Astrocyte (in vitro differentiated cells and primary cell): ENCODE results near the gene SPRED1.
"Not testable (repeated sequence)": the region's sequence is repeated elsewhere in the genome, so short reads cannot be mapped to it uniquely, and the experiment has no call there.

Source experiments
- EZH2 ChIP-seq: IDR thresholded peaks from 2 replicates; pipeline ENCODE4 v1.6.1; 2012; ENCODE audit warnings: mild to moderate bottlenecking, low read length, inconsistent platforms; ENCODE audit not compliant: insufficient read depth
- TF ChIP-seq, protein P1 (sequence below): IDR thresholded peaks from 2 replicates; pipeline ENCODE4 v1.5.1; 2011; ENCODE audit warnings: low read depth, mild to moderate bottlenecking, inconsistent platforms, low read length, moderate library complexity; ENCODE audit not compliant: insufficient read depth

DNA sequence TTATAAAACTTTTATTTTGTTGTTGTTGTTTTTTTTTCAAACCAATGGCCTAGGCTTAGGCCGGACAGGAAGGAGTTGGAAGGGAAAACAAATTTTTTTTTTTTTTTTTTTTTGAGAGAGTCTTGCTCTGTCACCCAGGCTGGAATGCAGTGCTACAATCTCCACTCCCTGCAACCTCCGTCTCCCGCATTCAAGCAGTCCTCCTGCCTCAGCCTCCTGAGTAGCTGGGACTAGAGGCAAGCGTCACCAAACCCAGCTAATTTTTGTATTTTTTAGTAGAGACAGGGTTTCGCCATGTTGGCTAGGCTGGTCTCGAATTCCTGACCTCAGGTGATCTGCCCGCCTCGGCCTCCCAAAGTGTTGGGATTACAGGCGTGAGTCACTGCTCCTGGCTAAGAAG lies 15.6 kb upstream of the SPRED1 start:
- TF ChIP-seq, protein P1, sequence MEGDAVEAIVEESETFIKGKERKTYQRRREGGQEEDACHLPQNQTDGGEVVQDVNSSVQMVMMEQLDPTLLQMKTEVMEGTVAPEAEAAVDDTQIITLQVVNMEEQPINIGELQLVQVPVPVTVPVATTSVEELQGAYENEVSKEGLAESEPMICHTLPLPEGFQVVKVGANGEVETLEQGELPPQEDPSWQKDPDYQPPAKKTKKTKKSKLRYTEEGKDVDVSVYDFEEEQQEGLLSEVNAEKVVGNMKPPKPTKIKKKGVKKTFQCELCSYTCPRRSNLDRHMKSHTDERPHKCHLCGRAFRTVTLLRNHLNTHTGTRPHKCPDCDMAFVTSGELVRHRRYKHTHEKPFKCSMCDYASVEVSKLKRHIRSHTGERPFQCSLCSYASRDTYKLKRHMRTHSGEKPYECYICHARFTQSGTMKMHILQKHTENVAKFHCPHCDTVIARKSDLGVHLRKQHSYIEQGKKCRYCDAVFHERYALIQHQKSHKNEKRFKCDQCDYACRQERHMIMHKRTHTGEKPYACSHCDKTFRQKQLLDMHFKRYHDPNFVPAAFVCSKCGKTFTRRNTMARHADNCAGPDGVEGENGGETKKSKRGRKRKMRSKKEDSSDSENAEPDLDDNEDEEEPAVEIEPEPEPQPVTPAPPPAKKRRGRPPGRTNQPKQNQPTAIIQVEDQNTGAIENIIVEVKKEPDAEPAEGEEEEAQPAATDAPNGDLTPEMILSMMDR, result not testable (repeated sequence)
- not testable (repeated sequence) for TF ChIP-seq EZH2
